HCT116 (cell line): Measurements from ENCODE around the gene METTL25B. TPM values are rescaled to one million over a fixed set of nuclear protein-coding genes. Genes with fewer than 3 reads are reported as not detected.

Experiments
- ATAC-seq: fragments of 200-7000 bp; cut with Tn5 transposase; 2 replicates; pipeline ENCODE4 v1.9.1; 2020; ENCODE audit warnings: mild to moderate bottlenecking, moderate library complexity
- BruUV-seq: library from RNA; stranded (reverse); fragments of 400-500 nt; replicated peaks from 2 replicates; lab custom pipeline; 2021; lab: Mats Ljungman, UMichigan
- CTCF ChIA-PET: fragments of 300-600 bp; sonication (Branson Sonifier 250); formaldehyde crosslinking; loops from one replicate; lab custom pipeline; 2021; ENCODE audit warnings: antibody characterized with exemption; lab: Charles Lee
- POLR2A ChIA-PET: fragments of 300-600, 350-600 bp; sonication (Branson Sonifier 250); formaldehyde crosslinking; loops from one replicate; lab custom pipeline; 2021; ENCODE audit warnings: antibody characterized with exemption; lab: Charles Lee
- RAD21 ChIA-PET, 2 experiments: fragments of 300-600 bp; sonication (Branson Sonifier 250); formaldehyde crosslinking; loops; one replicate each; lab custom pipeline; 2023; ENCODE audit warnings: low total read pairs in 2 of 2; ENCODE audit not compliant: uncharacterized antibody in 2 of 2, unreplicated experiment in 2 of 2, low non-redundant PET in 1 of 2; lab: Charles Lee
- DNase-seq: peaks from one replicate; pipeline ENCODE4 v3.0.0-alpha.2; 2010; ENCODE audit warnings: low read depth, low spot score
- H2AFZ ChIP-seq: fragments of 200-600 bp; shearing (Covaris generic), sonication (generic); 2 replicates; pipeline ENCODE4 v1.6.1; 2017; ENCODE audit warnings: low read depth, mixed run types, mixed read lengths, antibody characterized with exemption, low read length; ENCODE audit not compliant: poor library complexity, severe bottlenecking
- H3K27ac ChIP-seq: 2 replicates; pipeline ENCODE4 v1.5.1; 2012; ENCODE audit warnings: low read depth, low read length
- H3K27me3 ChIP-seq: fragments of 200-600 bp; sonication (generic); 2 replicates; pipeline ENCODE4 v1.6.1; 2016; ENCODE audit warnings: mixed run types, low read length, mixed read lengths; ENCODE audit not compliant: insufficient read depth
- H3K36me3 ChIP-seq, 2 experiments: fragments of 200-500 bp in 1 of 2; fragments of 200-600 bp in 1 of 2; sonication (Bioruptor generic) in 1 of 2; sonication (generic) in 1 of 2; 2 replicates each; pipeline versions ENCODE4 v1.5.1 to v1.6.1; 2014 to 2016; ENCODE audit warnings: low read length in 2 of 2, inconsistent platforms in 1 of 2, mixed read lengths in 1 of 2, mixed run types in 1 of 2; ENCODE audit not compliant: insufficient read depth in 2 of 2, control insufficient read depth in 1 of 2
- H3K4me1 ChIP-seq, 2 experiments: fragments of 200-600 bp in 1 of 2; sonication (generic) in 1 of 2; 2 replicates each; pipeline versions ENCODE4 v1.5.1 to v1.6.1; 2012 to 2017; ENCODE audit warnings: low read length in 2 of 2, inconsistent platforms in 1 of 2, mild to moderate bottlenecking in 1 of 2, mixed read lengths in 1 of 2, mixed run types in 1 of 2, moderate library complexity in 1 of 2; ENCODE audit not compliant: insufficient read depth in 2 of 2, control insufficient read depth in 1 of 2
- H3K4me2 ChIP-seq: fragments of 200-600 bp; sonication (generic); 2 replicates; pipeline ENCODE4 v1.6.1; 2017; ENCODE audit warnings: mixed run types, low read length, mixed read lengths
- H3K4me3 ChIP-seq, 2 experiments: fragments of 200-600 bp in 1 of 2; sonication (generic) in 1 of 2; replicated peaks in 1 of 2; 2 replicates each; pipeline ENCODE4 v1.5.1; 2011 to 2016; ENCODE audit warnings: low read length in 2 of 2, control low read depth in 1 of 2, low read depth in 1 of 2, mild to moderate bottlenecking in 1 of 2, mixed read lengths in 1 of 2, mixed run types in 1 of 2
- H3K79me2 ChIP-seq: fragments of 200-600 bp; sonication (generic); 2 replicates; pipeline ENCODE4 v1.6.1; 2017; ENCODE audit warnings: mild to moderate bottlenecking, mixed run types, low read length, moderate library complexity, mixed read lengths; ENCODE audit not compliant: insufficient read depth
- H3K9ac ChIP-seq: fragments of 200-600 bp; sonication (generic); 2 replicates; pipeline ENCODE4 v1.6.1; 2016; ENCODE audit warnings: low read length, mixed read lengths
- H3K9me2 ChIP-seq: fragments of 200-600 bp; sonication (generic), shearing (Covaris generic); 2 replicates; pipeline ENCODE4 v1.6.1; 2017; ENCODE audit warnings: mixed run types, mild to moderate bottlenecking, moderate library complexity; ENCODE audit not compliant: insufficient read depth
- H3K9me3 ChIP-seq, 2 experiments: fragments of 200-500 bp in 1 of 2; fragments of 200-600 bp in 1 of 2; sonication (Bioruptor generic) in 1 of 2; sonication (generic) in 1 of 2; 2 replicates each; pipeline ENCODE4 v1.6.1; 2014 to 2017; ENCODE audit warnings: low read length in 2 of 2, mixed read lengths in 2 of 2, inconsistent platforms in 1 of 2, low read depth in 1 of 2, mild to moderate bottlenecking in 1 of 2, mixed run types in 1 of 2, moderate library complexity in 1 of 2; ENCODE audit not compliant: control insufficient read depth in 1 of 2, insufficient read depth in 1 of 2
- H4K20me1 ChIP-seq: fragments of 200-600 bp; sonication (generic), shearing (Covaris generic); 2 replicates; pipeline ENCODE4 v1.6.1; 2017; ENCODE audit warnings: mixed run types, mild to moderate bottlenecking, moderate library complexity; ENCODE audit not compliant: insufficient read depth
- CTCF ChIP-seq, 3 experiments: fragments of 200-600 bp in 1 of 3; sonication (generic) in 1 of 3; IDR thresholded peaks in 2 of 3; conservative IDR thresholded peaks in 1 of 3; 2 replicates each; pipeline ENCODE4 v1.5.1; 2012 to 2017; ENCODE audit warnings: low read depth in 2 of 3, low read length in 2 of 3, antibody characterized with exemption in 1 of 3, borderline replicate concordance in 1 of 3, control low read depth in 1 of 3, mild to moderate bottlenecking in 1 of 3, mixed read lengths in 1 of 3, mixed run types in 1 of 3, moderate library complexity in 1 of 3; ENCODE audit not compliant: insufficient read depth in 1 of 3
- EGR1 ChIP-seq: IDR thresholded peaks from 2 replicates; pipeline ENCODE4 v1.6.1; 2012; ENCODE audit warnings: low read depth
- EZH2 ChIP-seq: fragments of 200-600 bp; sonication (generic); IDR thresholded peaks from 2 replicates; pipeline ENCODE4 v1.6.1; 2017; ENCODE audit warnings: antibody characterized with exemption, mixed run types
- FOSL1 ChIP-seq: IDR thresholded peaks from 2 replicates; pipeline ENCODE4 v1.6.1; 2012; ENCODE audit warnings: low read depth
- JUND ChIP-seq: IDR thresholded peaks from 2 replicates; pipeline ENCODE4 v1.6.1; 2012
- POLR2A ChIP-seq: IDR thresholded peaks from 2 replicates; pipeline ENCODE4 v1.7.0; 2011; ENCODE audit warnings: borderline replicate concordance; ENCODE audit not compliant: insufficient read depth, insufficient read length; ENCODE audit errors: extremely low read depth
- RAD21 ChIP-seq: IDR thresholded peaks from 2 replicates; pipeline ENCODE4 v1.6.1; 2012; ENCODE audit warnings: low read depth, mild to moderate bottlenecking
- SP1 ChIP-seq: IDR thresholded peaks from 2 replicates; pipeline ENCODE4 v1.6.1; 2012; ENCODE audit warnings: low read depth
- TCF7L2 ChIP-seq: IDR thresholded peaks from 2 replicates; pipeline ENCODE4 v1.7.0; 2011; ENCODE audit warnings: borderline replicate concordance, inconsistent platforms; ENCODE audit not compliant: insufficient read depth, insufficient read length; ENCODE audit errors: extremely low read depth
- YY1 ChIP-seq: IDR thresholded peaks from 2 replicates; pipeline ENCODE4 v1.6.1; 2011; ENCODE audit warnings: low read length, low read depth, moderate library complexity, mild to moderate bottlenecking; ENCODE audit not compliant: insufficient replicate concordance; ENCODE audit errors: extremely low read depth
- ZNF274 ChIP-seq: fragments of 200-500 bp; sonication (Bioruptor generic); IDR thresholded peaks from 2 replicates; pipeline ENCODE4 v1.6.1; 2014; ENCODE audit warnings: mild to moderate bottlenecking, low read depth, low read length, inconsistent platforms
- intact Hi-C: fragments of 100-400 bp; cut with micrococcal nuclease; formaldehyde crosslinking; loops from 2 replicates; pipeline ENCODE4 v1.10.0; 2022
- total RNA-seq: library from RNA; stranded (reverse); gene quantifications from one replicate; pipeline ENCODE4 v1.2.1, GENCODE V29; 2021; ENCODE audit not compliant: unreplicated experiment
- TF ChIP-seq, protein P1 (sequence below): IDR thresholded peaks from 2 replicates; pipeline ENCODE4 v1.6.1; 2012

Gene METTL25B
- total RNA-seq, 1 experiment from 2014 or later, result 36.5 TPM

GRCh38 chr1:156705918-156706656 lies 22.2 kb upstream of the METTL25B start:
- H3K9me3 ChIP-seq, result no peaks in the 10 kb centered on the region
- no peaks in the 10 kb centered on the region for H4K20me1 ChIP-seq
- intact Hi-C loops, result loop anchor here (1.0 kb wide), 2 partner anchors 17 to 46 kb away; no protein-coding TSS in a partner anchor
- no peaks in the 10 kb centered on the region for H3K9me2 ChIP-seq
- peaks cover under 1 to 2% of the 10 kb centered on the region in 2 experiments; a peak in 2 of 4 replicates for H3K36me3 ChIP-seq
- no TSS peak for BruUV-seq
- H3K4me3 ChIP-seq, result peak overlapping the region; percentile 62 to 63
- H3K4me2 ChIP-seq, result peak overlapping the region; percentile 85
- TF ChIP-seq YY1 (peak; percentile 2), CTCF (IDR thresholded peaks at IDR 0.05 in 2 of 3, conservative IDR thresholded peaks at IDR 0.05 in 1 of 3; ENCODE audit: borderline replicate concordance in 1 of 3, insufficient read depth in 1 of 3, low read depth in 2 of 3, low read length in 2 of 3) (peak in 2 of 3 experiments; percentile 80 to 92; a peak in 4 of 6 replicates), EGR1 (no peak), EZH2 (no peak), POLR2A (peak; percentile 24), SP1 (no peak), TCF7L2 (peak; percentile 98), FOSL1 (no peak), ZNF274 (no peak), JUND (no peak), RAD21 (no peak)
- TF ChIP-seq, protein P1, sequence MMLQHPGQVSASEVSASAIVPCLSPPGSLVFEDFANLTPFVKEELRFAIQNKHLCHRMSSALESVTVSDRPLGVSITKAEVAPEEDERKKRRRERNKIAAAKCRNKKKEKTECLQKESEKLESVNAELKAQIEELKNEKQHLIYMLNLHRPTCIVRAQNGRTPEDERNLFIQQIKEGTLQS, result no peak
- no peak overlapping the region for H2AFZ ChIP-seq
- H3K9ac ChIP-seq, result peak overlapping the region; percentile 80
- peaks cover 27% of the 10 kb centered on the region for H3K79me2 ChIP-seq
- H3K4me1 ChIP-seq, result peaks cover 72 to 87% of the 10 kb centered on the region in 2 experiments
- no peak for DNase-seq
- CTCF ChIA-PET, result interaction anchor here (0.8 to 14.7 kb wide), 19 partner anchors 9 to 222 kb away, joined by 3 to 310 read pairs (median 5); partner anchors contain the start of genes ISG20L2, METTL25B, NES and NTRK1
- H3K27me3 ChIP-seq, result no peaks in the 10 kb centered on the region
- H3K27ac ChIP-seq, result peak overlapping the region; percentile 89
- RAD21 ChIA-PET, result interaction anchor here (0.7 to 3.5 kb wide), 7 partner anchors 13 to 29 kb away, joined by 3 to 45 read pairs (median 13); no protein-coding TSS in a partner anchor
- ATAC-seq, result peak; percentile 61
- POLR2A ChIA-PET, result interaction anchor here (0.6 to 6.4 kb wide), 16 partner anchors 8 to 205 kb away, joined by 3 to 87 read pairs (median 4); partner anchors contain the start of genes ISG20L2, MEF2D, METTL25B and MRPL24
